Activated T-helper 1 cell treated with anti-CD3 and anti-CD28 coated beads, Interleukin-2, amount 50 U/mL, for 16 hours (primary cell): ENCODE data around the gene RPL11.
"Not testable (repeated sequence)": the region's sequence is repeated elsewhere in the genome, so short reads cannot be mapped to it uniquely, and the experiment has no call there.

Experiments used
- DNase-seq, 2 donors: peaks; one replicate each; pipeline ENCODE4 v3.0.0-alpha.2; 2020; ENCODE audit warnings: low read depth in 1 of 2, low spot score in 1 of 2

Gene RPL11

DNA sequence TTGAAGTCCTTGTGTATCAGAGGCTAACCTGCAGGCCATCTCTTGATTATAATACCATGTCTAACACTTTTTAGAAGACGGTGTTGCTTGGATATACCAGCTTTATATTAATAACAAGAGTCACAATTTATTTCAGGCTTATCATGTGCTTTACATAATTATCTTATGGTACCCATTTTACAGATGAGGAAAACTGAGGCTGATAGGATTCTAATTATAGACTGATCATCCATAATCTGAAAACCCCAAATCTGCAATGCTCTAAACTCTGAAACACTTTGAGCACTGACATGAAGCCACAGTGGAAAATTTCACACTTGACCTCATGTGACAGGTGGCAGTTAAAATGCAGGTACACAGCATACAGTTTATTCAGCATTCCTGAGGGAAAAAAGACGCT lies 7.2 kb upstream of the RPL11 start:
- no peak for DNase-seq

- not testable (repeated sequence) for DNase-seq
These were observed 6.4 kb upstream of the RPL11 start for GRCh38 chr1:23685197-23685596.

DNA sequence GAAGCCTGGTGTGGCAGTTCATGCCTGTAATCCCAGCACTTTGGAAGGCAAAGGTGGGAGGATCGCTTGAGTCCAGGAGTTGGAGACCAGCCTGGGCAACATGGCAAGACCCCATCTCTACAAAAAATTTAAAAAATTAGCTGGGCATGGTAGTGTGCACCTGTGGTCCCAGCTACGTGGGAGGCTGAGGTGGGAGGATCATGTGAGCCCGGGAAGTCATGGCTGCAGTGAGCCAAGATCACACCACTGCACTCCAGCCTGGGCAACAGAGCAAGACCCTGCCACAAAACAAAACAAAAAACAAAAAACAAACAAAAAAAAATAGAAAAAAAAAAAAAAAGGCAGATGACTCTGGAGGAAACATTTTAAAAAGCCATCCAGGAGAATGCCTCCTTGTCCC lies 3.9 kb upstream of the RPL11 start:
- not testable (repeated sequence) for DNase-seq

DNA sequence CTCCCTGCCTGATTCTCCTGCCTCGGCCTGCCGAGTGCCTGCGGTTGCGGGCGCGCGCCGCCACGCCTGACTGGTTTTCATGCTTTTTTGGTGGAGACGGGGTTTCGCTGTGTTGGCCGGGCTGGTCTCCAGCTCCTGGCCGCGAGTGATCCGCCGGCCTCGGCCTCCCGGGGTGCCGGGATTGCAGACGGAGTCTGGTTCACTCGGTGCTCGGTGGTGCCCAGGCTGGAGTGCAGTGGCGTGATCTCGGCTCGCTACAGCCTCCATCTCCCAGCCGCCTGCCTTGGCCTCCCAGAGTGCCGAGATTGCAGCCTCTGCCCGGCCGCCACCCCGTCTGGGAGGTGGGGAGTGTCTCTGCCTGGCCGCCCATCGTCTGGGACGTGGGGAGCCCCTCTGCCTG lies 3.3 kb upstream of the RPL11 start:
- not testable (repeated sequence) for DNase-seq

- no peak for DNase-seq
These were observed 784 bp downstream of the RPL11 start for GRCh38 chr1:23692308-23692871.

- no peak for DNase-seq
These were observed 2.0 kb downstream of the RPL11 start for GRCh38 chr1:23693599-23693998.

DNA sequence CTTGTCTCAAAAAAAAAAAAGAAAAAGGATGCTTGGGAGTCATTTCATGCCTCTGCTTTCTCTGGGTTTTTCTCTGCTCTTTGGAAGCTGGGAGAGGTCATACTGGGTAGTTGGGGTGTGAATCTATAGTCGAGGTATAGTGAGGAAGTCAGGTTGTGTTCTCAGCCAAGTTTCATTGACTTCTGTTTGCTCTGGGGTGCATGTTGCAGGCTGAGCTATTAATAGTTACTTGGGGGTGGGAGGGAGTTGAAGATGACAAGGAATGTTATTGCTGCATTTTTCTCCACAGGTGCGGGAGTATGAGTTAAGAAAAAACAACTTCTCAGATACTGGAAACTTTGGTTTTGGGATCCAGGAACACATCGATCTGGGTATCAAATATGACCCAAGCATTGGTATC lies 2.8 kb downstream of the RPL11 start:
- no peak for DNase-seq

DNA sequence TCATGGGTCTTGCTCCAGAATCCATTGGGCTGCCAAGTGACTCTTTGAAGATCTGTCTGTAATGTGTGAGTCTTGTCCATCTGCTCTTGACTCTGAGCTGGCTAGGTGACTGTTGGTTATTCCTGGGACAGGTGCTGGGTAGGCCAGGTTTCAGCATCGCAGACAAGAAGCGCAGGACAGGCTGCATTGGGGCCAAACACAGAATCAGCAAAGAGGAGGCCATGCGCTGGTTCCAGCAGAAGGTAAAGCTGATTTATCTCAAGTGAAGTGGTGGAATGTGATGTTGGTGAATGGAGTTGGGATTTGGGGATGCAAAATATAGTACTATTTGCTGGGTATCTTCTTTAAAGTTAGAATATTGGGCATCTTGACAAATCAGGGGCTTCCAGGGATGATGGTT lies 4.1 kb downstream of the RPL11 start:
- DNase-seq, result no peak

- no peak for DNase-seq
These were observed 4.9 kb downstream of the RPL11 start for GRCh38 chr1:23696335-23696989.

- DNase-seq, result no peak
These were observed 6.9 kb downstream of the RPL11 start for GRCh38 chr1:23698466-23698865.

GRCh38 chr1:23699280-23700179 lies 7.9 kb downstream of the RPL11 start:
- no peak for DNase-seq

DNA sequence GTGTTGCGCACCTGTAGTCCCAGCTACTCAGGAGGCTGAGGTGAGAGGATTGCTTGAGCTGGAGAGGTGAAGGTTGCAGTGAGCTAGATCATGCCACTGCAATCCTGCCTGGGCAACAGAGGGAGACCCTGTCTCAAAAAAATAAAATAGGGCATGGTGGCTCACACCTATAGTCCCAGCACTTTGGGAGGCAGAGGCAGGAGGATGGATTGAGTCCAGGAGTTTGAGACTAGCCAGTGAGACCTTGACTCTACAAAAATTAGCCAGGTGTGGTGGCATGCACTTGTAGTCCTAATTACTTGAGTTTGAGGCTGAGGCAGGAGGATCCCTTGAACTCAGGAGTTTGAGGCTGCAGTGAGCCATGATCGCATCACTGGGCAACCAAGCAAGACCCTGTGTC lies 9.7 kb downstream of the RPL11 start:
- no peak for DNase-seq

- no peak for DNase-seq
These were observed 10.4 kb downstream of the RPL11 start for GRCh38 chr1:23701996-23702395.

DNA sequence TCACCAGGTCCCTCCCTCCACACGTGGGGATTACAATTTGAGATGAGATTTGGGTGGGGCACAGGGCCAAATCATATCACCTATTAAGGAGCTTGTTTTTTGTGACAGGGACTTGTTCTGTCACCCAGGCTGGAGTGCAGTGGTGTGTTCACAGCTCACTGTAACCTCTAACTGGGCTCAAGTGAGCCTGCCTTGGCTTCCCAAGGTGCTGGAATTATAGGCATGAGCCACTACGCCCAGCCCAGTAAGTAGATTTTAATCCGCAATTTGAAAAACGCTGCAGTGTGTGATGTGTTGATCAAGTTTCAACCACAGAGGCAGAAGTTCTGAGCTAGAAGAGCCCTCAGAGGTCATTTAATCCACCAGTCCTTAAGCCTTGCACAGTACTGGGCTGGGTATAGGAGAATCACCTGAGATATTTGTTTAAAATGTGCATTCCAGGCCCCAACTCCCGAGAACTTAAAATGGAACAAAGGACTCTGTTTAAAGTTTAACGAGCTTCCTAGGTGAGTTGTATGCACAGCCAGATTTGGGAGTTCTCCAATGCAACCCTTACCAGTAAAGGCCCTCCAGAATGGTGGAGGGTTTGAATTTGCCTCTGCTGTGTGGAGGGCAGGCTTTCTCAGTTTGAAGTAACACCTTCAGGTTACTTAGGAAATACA lies 13.4 kb downstream of the RPL11 start:
- DNase-seq, result no peak

- no peak for DNase-seq
These were observed 17.6 kb downstream of the RPL11 start for GRCh38 chr1:23709229-23709628.

DNA sequence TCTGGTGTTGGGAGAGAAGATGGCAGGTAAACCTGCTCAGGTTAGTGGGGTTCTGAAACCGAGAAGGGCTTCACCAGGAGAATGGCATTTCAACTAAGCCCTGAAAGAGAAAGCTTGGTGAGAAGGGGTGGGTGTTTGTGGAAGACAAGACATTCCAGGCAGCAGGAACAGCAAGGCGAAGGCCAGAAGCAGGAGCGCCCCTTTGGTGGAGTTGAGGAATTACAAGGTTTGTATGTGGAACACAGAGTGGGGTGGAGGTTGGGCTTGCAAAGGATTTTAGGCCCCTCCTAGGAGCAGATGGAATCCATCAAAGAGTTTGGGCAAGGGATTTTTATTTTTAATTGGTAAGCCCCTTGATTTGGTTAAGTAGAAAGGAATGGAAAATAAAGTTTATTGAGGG lies 26.9 kb downstream of the RPL11 start:
- DNase-seq, result no peak

DNA sequence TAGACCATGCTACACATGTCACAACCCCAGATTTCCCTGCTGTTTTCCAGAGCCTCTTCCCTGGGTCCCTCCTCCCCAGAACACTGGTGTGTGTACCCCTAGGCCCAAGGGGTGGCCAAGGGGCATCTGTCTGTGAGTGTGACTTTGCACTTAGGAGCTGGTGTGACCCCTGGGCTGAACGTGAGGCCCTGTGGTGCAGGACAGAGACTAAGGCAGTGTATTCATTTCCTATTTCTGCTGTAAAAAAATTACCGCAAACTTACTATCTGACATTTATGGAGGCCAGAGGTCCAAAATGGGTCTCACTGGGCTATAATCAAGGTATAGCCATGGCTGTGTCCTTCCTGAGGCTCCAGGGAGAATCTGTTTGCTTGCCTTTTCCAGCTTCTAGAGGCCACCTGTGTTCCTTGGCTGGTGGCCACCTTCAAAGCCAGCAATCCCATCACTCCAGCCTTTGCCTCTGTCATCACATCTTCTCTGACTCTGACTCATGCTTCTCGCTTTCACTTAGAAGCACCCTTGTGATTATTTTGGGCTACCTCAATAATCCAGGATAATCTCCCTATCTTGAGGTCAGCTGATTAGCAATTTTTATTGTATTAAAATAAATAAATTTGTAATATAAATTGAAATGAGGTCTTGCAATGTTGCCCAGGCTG lies 27.7 kb downstream of the RPL11 start:
- DNase-seq, result no peak

- DNase-seq, result no peak
These were observed 28.8 kb downstream of the RPL11 start for GRCh38 chr1:23720256-23720995.

GRCh38 chr1:23722652-23723051 lies 31.0 kb downstream of the RPL11 start:
- no peak for DNase-seq

GRCh38 chr1:23726686-23727085 lies 35.1 kb downstream of the RPL11 start:
- no peak for DNase-seq
